Right cardiac atrium (tissue), 5 donors: Measurements from ENCODE around the gene FAM50A. TPM values are rescaled to one million over a fixed set of nuclear protein-coding genes. Genes with fewer than 3 reads are reported as not detected.

Experiments
- ATAC-seq, 2 donors: fragments of 200-7000 bp; cut with Tn5 transposase; one replicate each; pipeline versions ENCODE4 v1.8.0 to v1.9.1; 2020; ENCODE audit warnings: moderate library complexity in 2 of 2, mild to moderate bottlenecking in 1 of 2
- DNase-seq, 3 donors: peaks; one replicate each; pipeline ENCODE4 v3.0.0-alpha.2; 2020
- H3K27ac ChIP-seq: one replicate; pipeline ENCODE4 v1.5.1; 2013; ENCODE audit warnings: mild to moderate bottlenecking, low read length, control low read depth, moderate library complexity
- H3K27me3 ChIP-seq: one replicate; pipeline ENCODE4 v1.6.1; 2013; ENCODE audit not compliant: control insufficient read depth, insufficient read depth
- H3K4me1 ChIP-seq: one replicate; pipeline ENCODE4 v1.6.1; 2013; ENCODE audit warnings: low read length; ENCODE audit not compliant: control insufficient read depth, insufficient read depth
- H3K4me3 ChIP-seq: one replicate; pipeline ENCODE4 v1.5.1; 2013; ENCODE audit warnings: low read length, control low read depth
- H3K9me3 ChIP-seq: one replicate; pipeline ENCODE4 v1.6.1; 2013; ENCODE audit warnings: low read length; ENCODE audit not compliant: control insufficient read depth
- WGBS: extraction: QIAGEN DNeasy Blood & Tissue Kit; methylation state at CpG from one replicate; pipeline ENCODE4 v1.1.7; 2013; 5-methylcytosine and 5-hydroxymethylcytosine counted together
- intact Hi-C, 4 donors: fragments of 100-400 bp; cut with DNase I; formaldehyde crosslinking; loops; one replicate each; pipeline versions ENCODE4 v1.11.0 to v1.14.0; 2022 to 2023
- polyA plus RNA-seq: library from polyadenylated mRNA; stranded (reverse); fragments of 200-250 nt; gene quantifications from one replicate; pipeline ENCODE4 v1.2.3, GENCODE V29; 2013
- total RNA-seq, 4 donors: library from RNA; stranded (reverse); fragmentation: NEBNext Ultra II Directional; extraction: Animal tissue kit (Norgen Biotek cat#: 25700); gene quantifications; one replicate each; pipeline ENCODE4 v1.2.1, GENCODE V29; 2021
- donor health status: healthy with polysubstance abuse.
- donor health status: DM: no; HTN: yes; CAD: no.
- donor health status: DM: no; HTN: no; CAD: no.
- donor health status: DM: no; HTN: yes; CAD: no; lungs with severe emphysema.
- donor health status: DM: yes; HTN: yes; CAD: no.

Gene FAM50A
- total and polyA plus RNA-seq, 5 donors: 48.6 to 88.7 (median 53.3) TPM

- intact Hi-C loops: no loop called here
- Histone ChIP-seq H3K4me1 (no peaks in the 10 kb centered on the region), H3K27ac (no peak overlapping the region), H3K9me3 (no peaks in the 10 kb centered on the region), H3K4me3 (no peak overlapping the region), H3K27me3 (no peaks in the 10 kb centered on the region)
- ATAC-seq (no peak), DNase-seq (no peak)
- 87% methylated on average over 8 of the region's 8 CpGs for WGBS
These were observed 11.7 kb upstream of the FAM50A start for GRCh38 chrX:154432210-154432609.

DNA sequence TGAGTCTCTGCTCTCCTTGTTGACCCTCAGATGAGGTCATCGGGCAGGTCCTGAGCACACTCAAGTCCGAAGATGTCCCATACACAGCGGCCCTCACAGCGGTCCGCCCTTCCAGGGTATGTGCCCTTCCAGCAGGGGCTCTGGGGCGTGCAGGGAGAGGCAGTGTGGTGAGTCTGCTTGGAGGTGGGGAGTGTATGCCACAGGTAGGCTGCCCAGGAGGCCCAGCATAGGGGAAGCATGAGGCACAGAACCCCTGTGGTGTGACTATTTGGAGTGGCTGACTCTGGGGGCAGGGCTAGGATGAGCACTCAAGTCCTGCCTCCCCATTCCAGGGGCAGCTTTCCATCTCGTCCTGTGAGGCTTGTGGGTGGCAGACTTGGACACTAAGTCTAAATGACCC is 10.3 kb upstream of the FAM50A start:
- whole genome bisulfite sequencing: 87% methylated on average over 7 of the region's 7 CpGs
- Histone ChIP-seq H3K27ac (no peak overlapping the region), H3K4me3 (no peak overlapping the region), H3K4me1 (peaks cover 1% of the 10 kb centered on the region), H3K27me3 (no peaks in the 10 kb centered on the region), H3K9me3 (no peaks in the 10 kb centered on the region)
- intact Hi-C loops: no loop called here
- no peak for ATAC-seq
- DNase-seq: no peak

DNA sequence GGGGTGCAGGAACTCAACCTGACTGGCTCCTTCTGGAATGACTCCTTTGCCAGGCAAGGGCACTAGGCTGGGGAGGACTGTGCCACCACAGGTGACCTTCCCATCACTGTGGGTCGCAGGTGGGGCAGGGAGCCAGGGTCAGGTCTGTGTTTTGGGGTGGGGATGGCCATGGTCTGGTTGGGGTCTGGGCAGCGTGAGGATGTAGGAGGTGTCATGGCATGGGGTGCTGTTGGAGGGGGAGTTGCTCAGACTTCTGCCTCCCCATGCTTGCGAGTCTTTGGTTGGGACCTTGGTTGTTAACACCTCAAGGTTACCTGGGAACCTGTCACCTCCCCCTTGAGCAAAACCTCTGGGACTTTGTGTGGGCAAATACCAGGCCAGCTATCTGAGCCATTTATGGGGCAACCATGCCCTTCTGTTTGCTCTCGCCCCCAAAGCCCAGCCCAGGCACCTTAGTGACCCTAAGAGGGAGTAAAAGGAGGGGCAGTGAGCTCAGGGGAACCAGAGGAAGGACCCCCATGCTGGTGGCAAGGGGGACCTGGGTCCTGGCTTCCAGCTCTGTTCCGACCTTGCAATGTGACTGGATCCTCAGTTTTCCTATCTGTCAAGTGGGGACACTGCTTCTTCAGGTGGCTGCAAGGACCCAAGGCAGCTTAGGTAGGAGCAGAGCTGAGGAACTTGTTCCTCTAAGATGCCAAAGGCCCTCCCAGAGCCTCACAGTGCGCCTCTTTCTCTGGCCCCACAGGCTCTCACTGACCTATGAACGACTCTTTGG is 9.4 kb upstream of the FAM50A start:
- Histone ChIP-seq H3K9me3 (no peaks in the 10 kb centered on the region), H3K4me3 (no peak overlapping the region), H3K27ac (no peak overlapping the region), H3K27me3 (no peaks in the 10 kb centered on the region), H3K4me1 (peaks cover 1% of the 10 kb centered on the region)
- DNase-seq (no peak), ATAC-seq (no peak)
- WGBS: 94% methylated on average over 7 of the region's 7 CpGs
- intact Hi-C loops: no loop called here

DNA sequence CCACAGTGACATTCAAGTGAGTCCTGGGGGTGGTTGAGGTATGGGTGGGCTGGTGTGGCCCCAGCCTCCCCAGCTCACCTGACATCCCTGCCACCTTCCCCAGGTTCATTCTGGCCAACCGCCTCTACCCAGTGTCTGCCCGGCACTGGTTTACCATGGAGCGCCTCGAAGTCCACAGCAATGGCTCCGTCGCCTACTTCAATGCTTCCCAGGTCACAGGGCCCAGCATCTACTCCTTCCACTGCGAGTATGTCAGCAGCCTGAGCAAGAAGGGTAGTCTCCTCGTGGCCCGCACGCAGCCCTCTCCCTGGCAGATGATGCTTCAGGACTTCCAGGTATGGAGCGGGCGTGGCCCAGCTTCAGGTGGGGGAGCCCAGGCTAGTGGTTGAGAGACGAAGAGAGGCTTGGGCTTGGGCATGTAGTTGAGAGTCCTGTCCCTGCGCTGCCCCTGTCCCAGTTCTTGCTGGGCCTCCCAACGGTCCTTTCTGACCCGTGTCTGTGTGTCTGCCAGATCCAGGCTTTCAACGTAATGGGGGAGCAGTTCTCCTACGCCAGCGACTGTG is 8.7 kb upstream of the FAM50A start:
- no peaks in the 10 kb centered on the region for H3K9me3 ChIP-seq
- no peak for ATAC-seq
- WGBS: 92% methylated on average over 19 of the region's 19 CpGs
- no peaks in the 10 kb centered on the region for H3K27me3 ChIP-seq
- no peak overlapping the region for H3K4me3 ChIP-seq
- H3K27ac ChIP-seq: no peak overlapping the region
- no peak for DNase-seq
- intact Hi-C loops: no loop called here
- peaks cover 1% of the 10 kb centered on the region for H3K4me1 ChIP-seq

- intact Hi-C loops: no loop called here
- Histone ChIP-seq H3K4me1 (peaks cover 1% of the 10 kb centered on the region), H3K9me3 (no peaks in the 10 kb centered on the region), H3K27me3 (no peaks in the 10 kb centered on the region), H3K27ac (peak overlapping the region; percentile 79), H3K4me3 (peak overlapping the region; percentile 79)
- WGBS: 5% methylated on average over 58 of the region's 78 CpGs
- peak; percentile 34 to 40 for ATAC-seq
- peak; percentile 45 to 78 (median 76) for DNase-seq
These were observed 7.5 kb upstream of the FAM50A start for GRCh38 chrX:154436374-154436982.

DNA sequence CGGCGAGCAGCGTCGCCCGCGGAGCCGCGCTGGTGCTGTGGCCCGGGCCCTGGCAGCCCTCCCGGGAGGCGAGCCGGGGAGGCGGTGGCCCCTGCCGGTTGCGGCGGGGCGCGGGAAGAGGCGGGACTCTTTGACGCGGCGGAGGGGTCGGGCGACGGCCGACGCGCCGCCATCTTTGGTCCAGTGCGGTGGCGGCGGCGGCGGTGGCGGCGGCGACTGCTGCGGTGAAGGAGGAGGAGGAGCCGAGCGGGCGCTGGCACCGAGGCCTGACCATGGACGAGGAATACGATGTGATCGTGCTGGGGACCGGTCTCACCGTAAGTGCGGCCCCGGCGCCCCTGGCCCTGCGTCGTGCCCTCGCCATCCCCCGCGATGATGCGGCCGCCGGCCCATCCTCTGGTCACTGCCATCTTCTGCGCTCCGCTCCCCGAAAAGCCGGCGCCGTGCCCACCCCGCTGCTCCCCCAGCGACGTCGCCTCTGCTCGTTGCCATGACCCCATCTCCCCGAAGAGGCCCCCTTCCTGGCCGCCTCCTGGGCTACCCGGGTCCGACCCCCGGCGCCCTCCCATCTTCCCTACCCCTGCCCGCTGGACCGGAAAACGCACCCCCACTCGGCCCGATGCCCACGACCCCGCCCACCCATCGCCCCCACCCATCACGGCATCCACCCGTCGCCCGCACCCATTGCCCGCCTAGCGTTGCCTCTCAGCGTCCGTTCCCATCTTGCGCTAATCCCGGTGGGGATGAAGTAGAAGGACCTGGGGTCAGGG is 6.8 kb upstream of the FAM50A start, which contains the start of gene GDI1:
Gene GDI1, plus strand, starts transcription at position 172 of the 770 bp plus-strand sequence. Its CDS starts 101 bp downstream, at position 273.
- Histone ChIP-seq H3K9me3 (no peaks in the 10 kb centered on the region), H3K27me3 (no peaks in the 10 kb centered on the region), H3K4me3 (peak within 1 kb of the TSS; percentile 79), H3K4me1 (peaks cover 1% of the 10 kb centered on the region), H3K27ac (peak within 1 kb of the TSS; percentile 79)
- peak; percentile 72 to 87 (median 85) for DNase-seq
- under 1% methylated on average over 83 of the region's 93 CpGs for whole genome bisulfite sequencing
- intact Hi-C loops: no loop called here
- ATAC-seq: peak; percentile 60 to 70

DNA sequence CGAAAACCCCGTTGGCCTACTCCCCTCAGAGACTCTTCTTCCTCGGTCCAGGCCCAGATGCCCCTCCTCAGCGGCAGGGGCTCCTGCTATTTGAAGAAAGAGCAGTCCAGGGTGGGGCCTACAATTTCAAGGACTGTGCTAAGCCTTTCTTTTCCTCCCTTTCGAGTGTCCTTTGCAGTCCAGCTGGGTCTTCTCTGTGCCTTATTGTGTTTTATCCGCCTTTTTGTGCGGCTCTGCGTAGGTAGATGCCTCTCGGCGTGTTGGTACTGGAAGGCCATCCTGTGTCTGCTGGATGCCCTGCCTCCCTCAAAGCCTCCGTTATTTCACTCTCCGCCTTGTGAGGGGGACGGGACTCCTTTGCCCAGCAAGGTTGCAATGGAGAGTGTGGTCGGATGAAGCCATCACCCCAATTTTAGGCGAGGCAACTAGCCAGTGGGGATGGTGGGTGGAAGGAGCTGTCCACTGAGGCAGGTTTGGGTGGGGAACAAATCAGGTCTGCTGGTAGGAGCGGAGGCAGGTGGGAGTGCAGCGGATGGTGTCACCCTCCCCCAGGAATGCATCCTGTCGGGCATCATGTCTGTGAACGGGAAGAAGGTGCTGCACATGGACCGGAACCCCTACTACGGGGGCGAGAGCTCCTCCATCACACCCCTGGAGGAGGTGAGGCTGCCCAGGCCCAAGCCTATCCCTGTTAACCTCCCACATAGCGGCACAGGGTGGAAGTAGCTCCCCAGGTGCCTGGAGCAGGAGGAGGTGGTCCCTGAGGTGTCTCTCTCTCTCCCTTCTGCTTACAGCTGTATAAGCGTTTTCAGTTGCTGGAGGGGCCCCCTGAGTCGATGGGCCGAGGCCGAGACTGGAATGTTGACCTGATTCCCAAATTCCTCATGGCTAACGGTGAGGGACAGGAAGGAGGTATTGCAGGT is 5.7 kb upstream of the FAM50A start:
- WGBS: 26% methylated on average over 28 of the region's 28 CpGs
- ATAC-seq (no peak), DNase-seq (no peak)
- no peaks in the 10 kb centered on the region for H3K27me3 ChIP-seq
- peaks cover 1% of the 10 kb centered on the region for H3K4me1 ChIP-seq
- no peak overlapping the region for H3K27ac ChIP-seq
- no peaks in the 10 kb centered on the region for H3K9me3 ChIP-seq
- peak overlapping the region; percentile 79 for H3K4me3 ChIP-seq
- intact Hi-C loops: no loop called here

GRCh38 chrX:154439841-154440240 is 4.1 kb upstream of the FAM50A start:
- Histone ChIP-seq H3K9me3 (no peaks in the 10 kb centered on the region), H3K27ac (no peak overlapping the region), H3K4me1 (peaks cover 3% of the 10 kb centered on the region), H3K27me3 (no peaks in the 10 kb centered on the region), H3K4me3 (no peak overlapping the region)
- no peak for ATAC-seq
- intact Hi-C loops: no loop called here
- DNase-seq: no peak
- 84% methylated on average over 18 of the region's 18 CpGs for WGBS

DNA sequence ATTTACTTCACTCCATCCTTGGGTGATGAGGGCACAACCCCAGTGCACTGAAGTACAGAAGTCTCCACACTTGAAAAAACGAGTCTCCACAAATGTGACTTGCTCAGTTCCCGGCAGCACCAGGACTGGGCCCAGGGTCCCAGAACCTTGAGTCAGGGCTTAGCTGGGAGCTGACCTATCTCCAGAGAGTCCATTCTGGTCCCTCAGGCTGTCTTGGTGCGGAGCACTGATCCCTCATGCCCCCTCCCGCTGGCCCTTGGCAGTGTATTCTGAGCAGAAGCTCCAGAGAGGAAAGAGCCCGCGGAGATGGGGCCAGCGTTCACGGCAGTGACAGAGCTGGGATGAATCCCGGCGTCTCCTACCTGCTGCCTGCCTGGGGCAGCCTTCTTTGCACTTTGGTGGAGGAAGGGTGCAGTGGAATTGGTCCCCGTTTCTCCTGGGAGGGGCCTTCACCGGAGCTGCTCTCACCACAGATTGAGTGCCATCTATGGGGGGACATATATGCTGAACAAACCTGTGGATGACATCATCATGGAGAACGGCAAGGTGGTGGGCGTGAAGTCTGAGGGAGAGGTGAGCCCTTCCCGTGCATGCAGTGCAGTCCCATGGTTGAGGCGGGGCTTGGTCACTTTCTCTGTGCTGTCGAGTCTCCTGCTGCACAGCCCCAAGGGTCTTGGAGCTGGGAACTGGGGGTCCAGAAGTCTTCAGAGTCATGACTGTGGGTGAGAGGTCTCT is 3.2 kb upstream of the FAM50A start:
- Histone ChIP-seq H3K4me1 (peaks cover 9% of the 10 kb centered on the region), H3K4me3 (no peak overlapping the region), H3K9me3 (no peaks in the 10 kb centered on the region), H3K27ac (no peak overlapping the region), H3K27me3 (no peaks in the 10 kb centered on the region)
- WGBS: 81% methylated on average over 17 of the region's 17 CpGs
- DNase-seq (no peak), ATAC-seq (no peak)
- intact Hi-C loops: no loop called here

DNA sequence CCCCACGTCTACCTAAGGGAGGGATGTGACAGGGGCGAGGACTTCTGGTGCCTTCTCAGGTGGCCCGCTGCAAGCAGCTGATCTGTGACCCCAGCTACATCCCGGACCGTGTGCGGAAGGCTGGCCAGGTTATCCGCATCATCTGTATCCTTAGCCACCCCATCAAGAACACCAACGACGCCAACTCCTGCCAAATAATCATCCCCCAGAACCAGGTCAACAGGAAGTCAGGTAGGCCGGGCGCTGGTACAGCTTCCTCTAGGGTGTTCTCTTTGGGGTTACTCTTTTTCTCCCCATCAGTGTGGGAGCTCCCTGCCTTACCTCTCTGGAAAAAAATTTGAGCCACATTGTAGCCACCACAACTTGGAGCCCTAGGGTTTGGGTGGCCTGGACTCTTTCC is 2.4 kb upstream of the FAM50A start:
- 85% methylated on average over 11 of the region's 11 CpGs for WGBS
- intact Hi-C loops: no loop called here
- no peak for DNase-seq
- Histone ChIP-seq H3K9me3 (no peaks in the 10 kb centered on the region), H3K4me3 (no peak overlapping the region), H3K27me3 (no peaks in the 10 kb centered on the region), H3K27ac (no peak overlapping the region), H3K4me1 (peaks cover 9% of the 10 kb centered on the region)
- ATAC-seq: no peak
